SIG-M5 treated with dmso at 0.1 percent for 504 hours (cell line): Measurements from ENCODE around the gene WNK3.
"Not testable (repeated sequence)": the region's sequence is repeated elsewhere in the genome, so short reads cannot be mapped to it uniquely, and the experiment has no call there.

Experiments used
- DNase-seq: peaks from one replicate; lab custom pipeline; 2025; ENCODE audit not compliant: unreplicated experiment; lab: John Stamatoyannopoulos, UW

The WNK3 gene

GRCh38 chrX:54357414-54358377 is at the start of gene WNK3:
Gene WNK3, minus strand, starts transcription at chrX:54358046.
- DNase-seq: no peak

DNA sequence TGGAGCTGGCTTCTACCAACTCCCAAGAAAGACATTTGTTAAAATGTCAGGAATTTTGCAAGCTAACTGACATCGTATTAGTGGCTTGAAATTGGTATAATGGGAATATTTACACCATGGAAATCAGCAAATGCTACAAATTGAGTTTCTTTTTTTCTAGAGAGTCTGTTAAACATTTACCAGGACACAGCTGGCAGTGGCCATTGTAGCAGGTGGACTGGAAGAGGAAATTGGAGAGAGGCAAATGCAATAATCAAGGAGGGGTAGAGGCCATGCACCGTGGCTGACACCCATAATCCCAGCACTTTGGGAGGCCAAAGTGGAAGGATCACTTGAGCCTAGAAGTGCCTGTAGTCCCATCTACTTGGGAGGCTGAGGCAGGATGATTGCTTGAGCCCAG is 49.4 kb upstream of the WNK3 start:
- no peak for DNase-seq

DNA sequence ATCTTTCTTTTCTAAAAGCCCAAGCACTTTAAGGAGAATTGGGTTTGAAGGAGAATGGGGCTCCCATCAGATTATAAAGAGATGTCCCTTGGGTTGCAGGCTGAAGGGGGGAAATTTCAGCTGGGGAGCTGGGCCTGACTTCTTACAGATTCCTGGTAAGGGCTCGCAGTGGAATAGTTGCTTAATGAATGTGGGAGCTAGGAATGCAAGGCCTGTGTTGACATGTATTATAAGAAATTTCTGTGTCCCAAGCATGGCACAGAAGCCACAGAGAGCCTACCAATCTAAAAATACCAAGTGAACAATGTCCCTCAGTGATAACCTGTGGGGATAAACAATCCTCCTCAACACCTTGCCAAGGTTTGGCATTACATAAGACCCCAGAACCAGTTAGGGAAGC is 39.3 kb upstream of the WNK3 start:
- DNase-seq: no peak

- no peak for DNase-seq
These were observed 28.5 kb upstream of the WNK3 start for GRCh38 chrX:54386314-54386713.

DNA sequence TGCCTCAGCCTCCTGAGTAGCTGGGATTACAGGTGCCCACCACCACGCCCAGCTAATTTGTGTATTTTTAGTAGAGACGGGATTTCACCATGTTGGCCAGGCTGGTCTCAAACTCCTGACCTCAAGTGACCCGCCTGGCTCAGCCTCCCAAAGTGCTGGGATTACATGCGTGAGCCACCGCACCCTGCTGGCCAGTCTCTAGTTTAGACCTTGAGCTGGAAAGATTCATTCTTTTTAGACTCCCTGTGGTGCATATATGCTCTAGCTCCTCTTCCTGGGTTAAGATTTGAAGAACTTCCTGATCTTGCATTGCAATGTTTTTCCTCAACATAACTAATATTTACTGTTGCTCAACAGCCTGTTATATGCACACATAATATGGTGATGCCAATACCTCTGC is 26.8 kb upstream of the WNK3 start:
- DNase-seq: not testable (repeated sequence)

DNA sequence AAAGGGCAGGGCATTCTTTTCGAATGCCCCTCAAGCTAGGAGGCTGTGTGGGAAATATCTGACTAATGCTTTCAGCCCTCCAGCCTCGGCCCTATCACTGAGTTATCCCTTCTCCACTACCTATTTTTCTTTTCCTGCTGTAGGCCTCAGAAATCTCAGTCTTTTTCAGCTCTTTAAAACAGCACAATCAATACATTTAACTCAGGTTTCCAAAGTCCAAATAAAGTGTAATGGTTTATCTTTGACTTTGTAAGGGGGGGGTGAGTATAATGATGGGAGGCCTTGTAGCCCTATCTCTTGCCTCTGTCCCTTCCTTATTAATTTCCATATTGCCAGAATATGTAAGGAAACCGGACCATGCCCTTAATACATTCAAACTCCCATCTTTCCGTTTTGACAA is 1.6 kb upstream of the WNK3 start:
- DNase-seq: no peak

- no peak for DNase-seq
These were observed 772 bp upstream of the WNK3 start for GRCh38 chrX:54358424-54359211.

DNA sequence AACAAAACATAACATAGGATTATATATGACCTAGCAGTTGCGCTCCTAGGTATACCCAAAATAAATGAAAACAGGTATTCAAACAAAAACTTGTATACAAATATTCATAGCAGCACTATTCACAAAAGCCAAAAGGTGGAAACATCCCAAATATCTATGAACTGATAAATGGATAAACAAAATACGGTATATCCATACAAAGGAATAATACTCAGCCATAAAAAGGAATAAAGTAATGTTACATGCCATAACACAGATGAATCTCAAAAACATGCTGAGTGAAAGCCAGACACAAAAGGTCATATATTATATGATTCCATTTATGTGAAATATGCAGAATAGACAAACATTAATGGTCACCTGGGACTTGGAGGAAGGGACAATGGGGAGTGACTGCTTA is 5.2 kb downstream of the WNK3 start:
- DNase-seq: no peak

GRCh38 chrX:54337383-54337782 is 20.5 kb downstream of the WNK3 start:
- not testable (repeated sequence) for DNase-seq

GRCh38 chrX:54325077-54325476 is 32.8 kb downstream of the WNK3 start:
- DNase-seq: no peak

GRCh38 chrX:54320067-54320466 is 37.8 kb downstream of the WNK3 start:
- DNase-seq: peak; percentile 2

DNA sequence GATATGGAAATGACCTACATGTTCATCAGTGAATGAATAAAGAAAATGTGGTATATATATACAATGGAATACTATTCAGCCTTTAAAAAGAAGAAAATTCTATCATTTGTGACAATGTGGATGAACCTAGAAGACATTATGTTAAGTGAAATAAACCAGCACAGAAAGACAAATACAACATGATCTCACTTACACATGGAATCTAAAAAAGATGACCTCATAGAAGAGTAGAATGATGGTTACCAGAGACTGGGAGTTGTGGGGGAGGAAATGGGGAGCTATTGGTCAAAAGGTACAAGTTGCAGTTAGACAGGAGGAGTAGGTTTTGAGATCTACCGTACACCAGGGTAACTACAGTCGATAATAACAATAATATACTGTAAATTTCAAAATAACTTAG is 51.5 kb downstream of the WNK3 start:
- DNase-seq: no peak

GRCh38 chrX:54301516-54301915 is 56.3 kb downstream of the WNK3 start:
- DNase-seq: no peak

GRCh38 chrX:54294306-54294705 is 63.5 kb downstream of the WNK3 start:
- DNase-seq: no peak

DNA sequence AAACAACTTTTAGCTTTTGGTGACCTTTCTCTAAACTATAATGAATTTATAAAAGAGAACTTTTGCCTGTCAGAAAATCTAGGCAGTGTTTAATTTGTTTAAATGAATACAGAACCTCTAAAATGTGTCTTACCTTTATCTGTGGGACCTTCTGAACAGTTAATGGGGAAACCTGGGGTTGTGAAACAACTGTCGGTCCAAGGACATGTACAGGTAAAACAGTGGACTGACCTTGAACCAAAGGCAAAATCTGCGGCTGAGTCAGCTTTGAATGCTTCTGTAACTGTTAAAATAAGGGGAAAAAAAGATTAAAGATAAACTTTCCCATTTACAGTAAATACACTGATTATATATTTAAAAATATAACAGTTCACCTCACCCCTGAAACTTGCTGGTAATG is 65.1 kb downstream of the WNK3 start:
- DNase-seq: no peak

- DNase-seq: no peak
These were observed 66.1 kb downstream of the WNK3 start for GRCh38 chrX:54291758-54292157.

GRCh38 chrX:54288968-54289367 is 68.9 kb downstream of the WNK3 start:
- no peak for DNase-seq

GRCh38 chrX:54288277-54288676 is 69.6 kb downstream of the WNK3 start:
- no peak for DNase-seq

- DNase-seq: no peak
These were observed 76.2 kb downstream of the WNK3 start for GRCh38 chrX:54281676-54282075.

DNA sequence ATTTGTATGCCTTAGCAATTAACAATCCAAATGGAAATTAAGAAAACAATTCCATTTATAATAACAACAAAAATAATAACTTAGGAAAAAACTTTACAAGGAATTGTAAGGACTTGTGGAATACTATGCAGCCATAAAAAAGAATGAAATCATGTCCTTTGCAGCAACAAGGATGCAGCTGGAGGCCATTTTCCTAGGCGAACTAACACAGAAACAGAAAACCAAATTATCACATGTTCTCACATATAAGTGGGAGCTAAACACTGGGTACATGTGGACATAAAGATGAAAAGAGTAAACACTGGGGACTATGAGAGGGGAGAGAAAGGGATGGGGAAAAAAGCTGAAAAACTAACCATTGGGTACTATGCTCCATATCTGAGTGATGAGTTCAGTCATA is 77.4 kb downstream of the WNK3 start:
- DNase-seq: no peak

- no peak for DNase-seq
These were observed 86.2 kb downstream of the WNK3 start for GRCh38 chrX:54271664-54272063.

GRCh38 chrX:54248309-54248708 is 109.5 kb downstream of the WNK3 start:
- DNase-seq: peak; percentile 6
